Osteocyte (in vitro differentiated cells): ENCODE data around the gene PARL. TPM values are rescaled to one million over a fixed set of nuclear protein-coding genes. Genes with fewer than 3 reads are reported as not detected.

Experiments
- DNase-seq: peaks from one replicate; pipeline ENCODE4 v3.0.0; 2021; ENCODE audit warnings: mixed read lengths; ENCODE audit not compliant: unreplicated experiment; ENCODE audit errors: extremely low spot score
- H3K27ac Mint-ChIP-seq: one replicate; pipeline ENCODE4 v1.8.0; 2021; ENCODE audit warnings: mild to moderate bottlenecking, mixed read lengths; ENCODE audit not compliant: unreplicated experiment
- H3K27me3 Mint-ChIP-seq: one replicate; pipeline ENCODE4 v1.8.0; 2021; ENCODE audit warnings: mixed read lengths; ENCODE audit not compliant: unreplicated experiment
- H3K36me3 Mint-ChIP-seq: one replicate; pipeline ENCODE4 v1.8.0; 2021; ENCODE audit warnings: mixed read lengths; ENCODE audit not compliant: unreplicated experiment
- H3K4me1 Mint-ChIP-seq: one replicate; pipeline ENCODE4 v1.8.0; 2021; ENCODE audit warnings: mixed read lengths; ENCODE audit not compliant: unreplicated experiment
- H3K4me3 Mint-ChIP-seq: one replicate; pipeline ENCODE4 v1.8.0; 2021; ENCODE audit warnings: mild to moderate bottlenecking, moderate library complexity, mixed read lengths; ENCODE audit not compliant: unreplicated experiment
- H3K9me3 Mint-ChIP-seq: one replicate; pipeline ENCODE4 v1.8.0; 2021; ENCODE audit warnings: mixed read lengths; ENCODE audit not compliant: unreplicated experiment
- total RNA-seq: library from RNA; stranded (reverse); gene quantifications from 2 replicates; pipeline ENCODE4 v1.2.1, GENCODE V29; 2021
- TF ChIP-seq, protein P1 (sequence below): fragments of 200-600 bp; sonication (generic); IDR thresholded peaks from 2 replicates; pipeline ENCODE4 v1.5.0; 2021; ENCODE audit warnings: antibody characterized with exemption, mild to moderate bottlenecking, moderate library complexity

PARL gene
- total RNA-seq, 1 donor from 2014 or later: 45.5 TPM

DNA sequence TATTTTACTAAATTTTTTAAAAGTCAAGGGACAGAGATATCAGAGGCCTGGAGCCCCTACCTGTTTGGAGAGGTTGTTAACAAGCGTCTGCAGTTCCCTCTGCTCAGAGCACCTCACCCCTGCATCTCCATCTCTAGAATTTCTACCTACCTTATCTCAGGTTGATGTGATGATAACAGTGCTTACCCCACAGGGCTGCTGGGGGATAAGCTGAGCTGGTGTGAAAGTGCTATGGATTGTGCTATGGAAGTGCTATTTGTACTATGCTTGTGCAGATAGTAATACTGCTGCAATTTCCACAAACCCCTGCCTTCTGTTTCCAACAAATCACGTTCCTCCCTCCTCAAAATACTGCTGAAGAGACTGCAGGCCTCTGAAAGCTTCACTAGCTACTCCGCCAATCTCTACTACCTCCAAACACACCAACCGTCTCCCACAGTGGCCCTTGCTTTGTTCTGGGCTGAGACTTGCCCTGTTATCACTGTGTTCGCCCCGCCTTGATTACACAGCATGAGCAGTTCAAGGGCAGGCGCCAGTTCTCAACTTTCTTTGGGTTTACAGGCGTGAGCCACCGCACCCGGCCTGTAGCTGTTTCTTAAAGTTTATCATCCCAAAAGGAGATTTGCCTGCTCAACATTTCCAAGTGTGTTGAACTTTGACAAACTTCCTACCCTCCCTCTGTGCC lies 28.4 kb upstream of the PARL start:
- H3K9me3 Mint-ChIP-seq: no peaks in the 10 kb centered on the region
- no peak overlapping the region for H3K27ac Mint-ChIP-seq
- DNase-seq: no peak
- H3K36me3 Mint-ChIP-seq: no peaks in the 10 kb centered on the region
- TF ChIP-seq, protein P1, sequence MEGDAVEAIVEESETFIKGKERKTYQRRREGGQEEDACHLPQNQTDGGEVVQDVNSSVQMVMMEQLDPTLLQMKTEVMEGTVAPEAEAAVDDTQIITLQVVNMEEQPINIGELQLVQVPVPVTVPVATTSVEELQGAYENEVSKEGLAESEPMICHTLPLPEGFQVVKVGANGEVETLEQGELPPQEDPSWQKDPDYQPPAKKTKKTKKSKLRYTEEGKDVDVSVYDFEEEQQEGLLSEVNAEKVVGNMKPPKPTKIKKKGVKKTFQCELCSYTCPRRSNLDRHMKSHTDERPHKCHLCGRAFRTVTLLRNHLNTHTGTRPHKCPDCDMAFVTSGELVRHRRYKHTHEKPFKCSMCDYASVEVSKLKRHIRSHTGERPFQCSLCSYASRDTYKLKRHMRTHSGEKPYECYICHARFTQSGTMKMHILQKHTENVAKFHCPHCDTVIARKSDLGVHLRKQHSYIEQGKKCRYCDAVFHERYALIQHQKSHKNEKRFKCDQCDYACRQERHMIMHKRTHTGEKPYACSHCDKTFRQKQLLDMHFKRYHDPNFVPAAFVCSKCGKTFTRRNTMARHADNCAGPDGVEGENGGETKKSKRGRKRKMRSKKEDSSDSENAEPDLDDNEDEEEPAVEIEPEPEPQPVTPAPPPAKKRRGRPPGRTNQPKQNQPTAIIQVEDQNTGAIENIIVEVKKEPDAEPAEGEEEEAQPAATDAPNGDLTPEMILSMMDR: no peak
- no peak overlapping the region for H3K4me3 Mint-ChIP-seq
- H3K27me3 Mint-ChIP-seq: peaks cover 7% of the 10 kb centered on the region
- no peaks in the 10 kb centered on the region for H3K4me1 Mint-ChIP-seq

DNA sequence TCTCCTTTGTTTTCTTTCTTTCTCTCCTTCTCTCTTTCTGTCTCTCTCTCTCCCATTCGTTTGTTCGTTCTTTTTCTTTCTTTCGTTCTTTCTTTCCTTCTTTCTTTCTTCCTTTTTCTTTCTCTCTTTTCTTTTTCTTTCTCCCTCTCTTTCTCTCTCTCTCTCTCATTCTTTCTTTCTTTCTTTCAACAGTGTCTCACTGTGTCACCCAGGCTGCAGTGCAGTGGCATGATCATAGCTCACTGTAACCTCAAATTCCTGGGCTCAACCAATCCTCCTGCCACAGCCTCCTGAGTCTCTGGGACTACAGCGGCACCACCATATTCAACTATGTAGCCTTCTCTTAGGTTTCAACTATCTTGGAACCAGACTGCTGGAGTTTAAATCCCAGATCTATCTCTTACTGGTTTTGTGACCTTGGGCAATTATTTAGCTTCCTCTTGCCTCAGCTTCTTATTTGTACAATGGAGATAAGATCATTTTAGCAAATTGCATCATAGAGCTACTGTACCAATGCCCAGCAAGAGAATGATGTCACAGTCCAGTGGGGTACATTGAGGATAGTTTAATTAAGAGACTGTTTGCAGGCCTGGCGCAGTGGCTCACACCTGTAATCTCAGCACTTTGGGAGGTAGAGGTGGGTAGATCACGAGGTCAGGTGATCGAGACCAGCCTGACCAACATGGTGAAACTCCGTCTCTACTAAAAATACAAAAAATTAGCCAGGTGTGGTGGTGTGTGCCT lies 27.3 kb upstream of the PARL start:
- Mint-ChIP-seq H3K27me3 (peaks cover 7% of the 10 kb centered on the region), H3K4me3 (no peak overlapping the region), H3K9me3 (no peaks in the 10 kb centered on the region), H3K4me1 (no peaks in the 10 kb centered on the region), H3K27ac (no peak overlapping the region), H3K36me3 (no peaks in the 10 kb centered on the region)
- no peak for DNase-seq
- TF ChIP-seq, protein P1: no peak

DNA sequence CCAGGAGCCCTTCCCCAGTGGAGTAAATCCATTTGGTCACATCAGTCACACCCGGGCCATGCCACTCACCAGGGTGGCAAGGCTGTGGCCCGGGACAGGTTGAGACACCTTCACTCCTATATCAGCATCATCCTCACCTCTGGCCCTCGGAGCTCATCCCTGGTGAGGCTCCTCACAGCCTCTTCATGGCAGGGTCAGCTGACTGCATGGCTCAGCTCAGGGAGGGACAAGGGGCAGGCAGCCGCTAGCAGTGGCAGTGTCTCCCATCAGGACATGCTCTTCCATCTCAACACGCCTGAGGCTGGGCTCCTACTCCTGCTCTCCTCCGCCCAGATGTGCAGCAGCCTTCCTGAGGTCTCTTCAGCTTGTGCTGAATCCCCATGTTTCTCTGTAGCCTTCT lies 26.4 kb upstream of the PARL start:
- H3K9me3 Mint-ChIP-seq: no peaks in the 10 kb centered on the region
- H3K36me3 Mint-ChIP-seq: no peaks in the 10 kb centered on the region
- H3K27me3 Mint-ChIP-seq: peaks cover 7% of the 10 kb centered on the region
- H3K27ac Mint-ChIP-seq: no peak overlapping the region
- TF ChIP-seq, protein P1: no peak
- H3K4me3 Mint-ChIP-seq: no peak overlapping the region
- DNase-seq: no peak
- H3K4me1 Mint-ChIP-seq: no peaks in the 10 kb centered on the region

DNA sequence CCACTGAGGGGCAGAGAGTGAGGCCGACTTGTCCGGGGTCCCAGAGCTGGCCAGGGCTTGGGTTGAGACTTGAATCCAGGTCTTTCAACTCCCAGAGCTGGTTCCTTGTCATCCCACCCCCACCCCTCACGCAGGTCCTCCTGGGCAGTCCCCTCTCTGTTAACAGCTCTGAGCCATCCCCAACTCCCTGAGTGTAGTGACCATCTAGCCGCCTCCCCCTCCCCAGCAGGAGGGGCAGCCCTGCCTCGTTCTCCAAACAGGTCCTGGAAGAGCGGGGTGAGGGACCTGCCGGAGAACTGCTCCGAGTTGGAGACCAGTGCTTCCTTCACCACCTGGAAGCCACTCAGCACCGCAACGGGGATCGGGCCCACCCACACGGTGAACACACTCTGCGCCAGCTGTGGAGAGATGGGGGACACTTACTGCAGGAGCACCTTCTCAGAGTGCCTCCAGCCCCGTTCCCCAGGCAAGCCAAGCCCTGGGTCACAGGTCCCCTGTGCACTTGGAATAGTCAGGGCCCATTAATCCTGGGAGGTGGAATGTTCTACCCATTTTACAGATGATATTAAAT lies 24.4 kb upstream of the PARL start:
- no peak for DNase-seq
- H3K36me3 Mint-ChIP-seq: no peaks in the 10 kb centered on the region
- H3K27me3 Mint-ChIP-seq: peaks cover 7% of the 10 kb centered on the region
- H3K4me1 Mint-ChIP-seq: no peaks in the 10 kb centered on the region
- no peaks in the 10 kb centered on the region for H3K9me3 Mint-ChIP-seq
- TF ChIP-seq, protein P1: no peak
- no peak overlapping the region for H3K27ac Mint-ChIP-seq
- H3K4me3 Mint-ChIP-seq: no peak overlapping the region

DNA sequence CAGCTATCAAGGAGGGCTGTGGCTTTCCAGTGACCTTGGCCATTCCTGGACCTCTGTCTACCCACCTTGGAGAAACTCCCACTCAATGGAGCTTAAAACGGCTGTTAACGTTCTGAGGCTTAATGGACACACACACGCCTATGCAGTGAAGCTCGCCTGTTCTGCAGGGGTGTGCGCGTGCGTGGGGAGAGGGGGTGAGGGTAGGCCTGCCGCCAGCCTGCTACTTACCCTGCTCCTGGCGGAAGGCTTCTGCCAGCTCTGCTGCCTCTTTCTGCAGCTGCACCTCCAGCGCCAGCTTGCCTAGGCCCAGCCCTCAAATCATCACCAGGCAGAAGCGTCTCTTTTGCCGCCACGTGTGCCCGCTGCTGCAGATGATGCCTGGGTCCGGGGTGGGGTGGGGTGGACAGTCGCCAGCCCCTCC lies 23.2 kb upstream of the PARL start:
- Mint-ChIP-seq H3K36me3 (no peaks in the 10 kb centered on the region), H3K4me1 (no peaks in the 10 kb centered on the region), H3K27ac (no peak overlapping the region), H3K9me3 (no peaks in the 10 kb centered on the region), H3K4me3 (no peak overlapping the region), H3K27me3 (peaks cover 7% of the 10 kb centered on the region)
- TF ChIP-seq, protein P1: no peak
- DNase-seq: no peak
